Kidney glomerular epithelial cell (primary cell): ENCODE measurements around the gene FSCN2.

Experiments used
- DNase-seq: peaks from one replicate; lab custom pipeline; 2025; lab: John Stamatoyannopoulos, UW

FSCN2 gene

GRCh38 chr17:81527591-81528383 lies at the start of gene FSCN2:
Gene FSCN2, plus strand, starts transcription at chr17:81528377. Its CDS starts 155 bp downstream, at chr17:81528532.
- DNase-seq, result no peak

GRCh38 chr17:81479175-81480071 lies 48.8 kb upstream of the FSCN2 start:
- no peak for DNase-seq

- peak; percentile 7 for DNase-seq
Observed at GRCh38 chr17:81480140-81481072, 47.8 kb upstream of the FSCN2 start.

GRCh38 chr17:81481073-81481799 lies 46.9 kb upstream of the FSCN2 start:
- DNase-seq, result peak; percentile 26

GRCh38 chr17:81481815-81482505 lies 46.2 kb upstream of the FSCN2 start:
- DNase-seq, result no peak

- DNase-seq, result no peak
Observed at GRCh38 chr17:81482673-81483072, 45.5 kb upstream of the FSCN2 start.

GRCh38 chr17:81483085-81483861 lies 44.9 kb upstream of the FSCN2 start:
- DNase-seq, result no peak

GRCh38 chr17:81483862-81484194 lies 44.3 kb upstream of the FSCN2 start:
- DNase-seq, result no peak

- DNase-seq, result peak; percentile 87
Observed at GRCh38 chr17:81484195-81484979, 43.8 kb upstream of the FSCN2 start.

- DNase-seq, result no peak
Observed at GRCh38 chr17:81486199-81486810, 41.9 kb upstream of the FSCN2 start.

- no peak for DNase-seq
Observed at GRCh38 chr17:81487089-81487486, 41.1 kb upstream of the FSCN2 start.

- DNase-seq, result peak; percentile 53
Observed at GRCh38 chr17:81487487-81488275, 40.5 kb upstream of the FSCN2 start.

- DNase-seq, result no peak
Observed at GRCh38 chr17:81488276-81488860, 39.8 kb upstream of the FSCN2 start.

GRCh38 chr17:81489012-81489997 lies 38.9 kb upstream of the FSCN2 start:
- no peak for DNase-seq

- no peak for DNase-seq
Observed at GRCh38 chr17:81489998-81490992, 37.9 kb upstream of the FSCN2 start.
